Lower leg skin (tissue), 3 donors: ENCODE data around the gene FFAR3.

Experiments
- CTCF ChIP-seq, 3 donors: fragments of 450-650 bp; IDR thresholded peaks; one replicate each; pipeline ENCODE4 v1.5.1; 2016; ENCODE audit warnings: antibody characterized with exemption in 3 of 3, mild to moderate bottlenecking in 3 of 3, moderate library complexity in 2 of 3
- POLR2A ChIP-seq, 2 donors: fragments of 450-650 bp; IDR thresholded peaks; one replicate each; pipeline ENCODE4 v1.6.1; 2016 to 2017; ENCODE audit warnings: antibody characterized with exemption in 2 of 2, mild to moderate bottlenecking in 1 of 2, moderate library complexity in 1 of 2

- no peak for TF ChIP-seq CTCF (IDR thresholded peaks at IDR 0.05)
- TF ChIP-seq POLR2A (IDR thresholded peaks at IDR 0.05) = no peak
These were observed 13.7 kb upstream of the FFAR3 start for GRCh38 chr19:35344511-35345031.
